Measurements from ENCODE around the gene KRABD2.

GRCh38 chr17:8397636-8398035 is 21.1 kb upstream of the KRABD2 start, which contains the start of gene RNF222:
- TF ChIP-seq EZH2 (IDR thresholded peaks at IDR 0.05) = no peak
- TF ChIP-seq, protein P1, sequence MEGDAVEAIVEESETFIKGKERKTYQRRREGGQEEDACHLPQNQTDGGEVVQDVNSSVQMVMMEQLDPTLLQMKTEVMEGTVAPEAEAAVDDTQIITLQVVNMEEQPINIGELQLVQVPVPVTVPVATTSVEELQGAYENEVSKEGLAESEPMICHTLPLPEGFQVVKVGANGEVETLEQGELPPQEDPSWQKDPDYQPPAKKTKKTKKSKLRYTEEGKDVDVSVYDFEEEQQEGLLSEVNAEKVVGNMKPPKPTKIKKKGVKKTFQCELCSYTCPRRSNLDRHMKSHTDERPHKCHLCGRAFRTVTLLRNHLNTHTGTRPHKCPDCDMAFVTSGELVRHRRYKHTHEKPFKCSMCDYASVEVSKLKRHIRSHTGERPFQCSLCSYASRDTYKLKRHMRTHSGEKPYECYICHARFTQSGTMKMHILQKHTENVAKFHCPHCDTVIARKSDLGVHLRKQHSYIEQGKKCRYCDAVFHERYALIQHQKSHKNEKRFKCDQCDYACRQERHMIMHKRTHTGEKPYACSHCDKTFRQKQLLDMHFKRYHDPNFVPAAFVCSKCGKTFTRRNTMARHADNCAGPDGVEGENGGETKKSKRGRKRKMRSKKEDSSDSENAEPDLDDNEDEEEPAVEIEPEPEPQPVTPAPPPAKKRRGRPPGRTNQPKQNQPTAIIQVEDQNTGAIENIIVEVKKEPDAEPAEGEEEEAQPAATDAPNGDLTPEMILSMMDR (IDR thresholded peaks at IDR 0.05) = no peak

All from neural progenitor cell (in vitro differentiated cells).